ENCODE measurements around the gene PCSK5. TPM values are rescaled to one million over a fixed set of nuclear protein-coding genes. Genes with fewer than 3 reads are reported as not detected.

PCSK5 gene
- total and polyA plus RNA-seq, 2 donors (not counting 3 experiments of a cell fraction or from before 2014, with no cell fraction given): 2.6 to 4.8 TPM

DNA sequence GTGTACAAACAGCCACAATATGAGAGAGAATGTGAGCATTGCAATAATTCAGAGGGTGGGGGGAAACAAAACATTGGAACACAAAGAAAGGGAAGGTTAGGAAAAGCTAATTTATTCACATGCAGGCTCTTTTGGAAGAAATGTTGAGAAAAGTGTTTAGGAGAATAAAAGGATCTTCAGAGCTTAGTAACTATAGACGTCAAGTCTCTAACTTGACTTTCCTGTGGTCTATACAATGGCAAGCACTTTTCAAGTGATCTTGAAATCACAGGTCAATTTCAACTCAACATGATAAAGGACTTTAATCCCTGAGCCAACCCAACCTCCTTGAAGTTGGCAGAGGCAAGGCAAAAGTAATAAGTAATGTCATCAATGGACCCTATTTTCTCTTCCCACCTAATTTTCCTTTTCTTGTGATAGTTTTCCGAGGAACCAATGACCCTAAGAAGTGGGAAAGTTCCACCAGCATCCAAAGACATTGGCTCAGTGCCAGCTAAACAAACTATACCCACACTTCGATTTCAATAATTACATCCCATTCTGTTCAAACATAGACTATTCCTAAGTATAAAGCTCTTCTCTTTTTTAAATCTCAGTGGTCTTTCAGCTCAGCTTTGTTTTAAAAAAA lies 480.0 kb downstream of the PCSK5 start:
- TF ChIP-seq, protein P1, sequence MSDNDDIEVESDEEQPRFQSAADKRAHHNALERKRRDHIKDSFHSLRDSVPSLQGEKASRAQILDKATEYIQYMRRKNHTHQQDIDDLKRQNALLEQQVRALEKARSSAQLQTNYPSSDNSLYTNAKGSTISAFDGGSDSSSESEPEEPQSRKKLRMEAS (IDR thresholded peaks at IDR 0.05; ENCODE audit: insufficient read depth, insufficient read length): no peak
- TF ChIP-seq MYC (IDR thresholded peaks at IDR 0.05; ENCODE audit: low read depth, low read length): no peak
- no peak for TF ChIP-seq EZH2 (IDR thresholded peaks at IDR 0.05; ENCODE audit: borderline replicate concordance, low read depth, low read length, severe bottlenecking)
- no peak for TF ChIP-seq JUN (IDR thresholded peaks at IDR 0.05; ENCODE audit: borderline replicate concordance, insufficient read depth, insufficient read length, low read depth)
- no peak for TF ChIP-seq GATA2 (IDR thresholded peaks at IDR 0.05; ENCODE audit: insufficient read depth, insufficient read length, low read depth, low read length)
- no peak for TF ChIP-seq POLR2A (IDR thresholded peaks at IDR 0.05; ENCODE audit: low read depth, low read length)
- TF ChIP-seq CTCF (IDR thresholded peaks at IDR 0.05; ENCODE audit: extremely low read depth in 1 of 2, insufficient read depth in 1 of 2, low read depth in 1 of 2, low read length in 2 of 2): no peak
- intact Hi-C loops (cut with micrococcal nuclease) (loop anchor here (10.0 kb wide), 1 partner anchor 156 kb away; no protein-coding TSS in a partner anchor), dilution Hi-C loops (cut with MboI; ENCODE audit: extremely low pct_ligation_motif_present, low sequenced_read_pairs) (no loop called here)
- Histone ChIP-seq H3K4me2 (ENCODE audit: insufficient read depth, low read length) (no peak overlapping the region), H3K79me2 (ENCODE audit: control insufficient read depth, insufficient read depth, low read length) (no peaks in the 10 kb centered on the region), H3K27me3 (ENCODE audit: control insufficient read depth in 2 of 2, insufficient read depth in 2 of 2, low read length in 2 of 2) (no peaks in the 10 kb centered on the region), H3K4me1 (ENCODE audit: control insufficient read depth, extremely low read depth, insufficient read depth, low read length) (peaks cover 18% of the 10 kb centered on the region), H4K20me1 (replicated peaks; ENCODE audit: control insufficient read depth, extremely low read depth, insufficient read depth, low read length) (no peaks in the 10 kb centered on the region), H3K9ac (replicated peaks; ENCODE audit: extremely low read depth, insufficient read depth, low read length) (no peak overlapping the region), H2AFZ (ENCODE audit: low read depth, low read length) (no peak overlapping the region), H3K4me3 (replicated peaks in 1 of 3; ENCODE audit: insufficient read depth in 1 of 3, low read depth in 1 of 3, low read length in 3 of 3) (no peak overlapping the region), H3K27ac (ENCODE audit: insufficient read depth, low read depth, low read length) (no peak overlapping the region), H3K36me3 (ENCODE audit: control insufficient read depth in 2 of 2, extremely low read depth in 1 of 2, insufficient read depth in 2 of 2, low read length in 2 of 2) (no peaks in the 10 kb centered on the region), H3K9me3 (replicated peaks; ENCODE audit: control insufficient read depth, insufficient read depth, low read length) (no peaks in the 10 kb centered on the region), H3K9me1 (replicated peaks; ENCODE audit: control insufficient read depth, extremely low read depth, insufficient read depth, low read length) (no peaks in the 10 kb centered on the region)
- no peak for DNase-seq (ENCODE audit: low read depth, low spot score)
- no peak for FAIRE-seq
- POLR2A ChIA-PET: no interaction called here
- CTCF ChIA-PET: interaction anchor here (0.7 to 2.4 kb wide), 6 partner anchors 21 to 334 kb away, joined by 3 to 10 read pairs (median 4); partner anchors contain the start of gene RFK
- no TSS peak for BruUV-seq (replicated peaks)
